IMR-90 (cell line): ENCODE measurements around the gene SNRPD2. TPM values are rescaled to one million over a fixed set of nuclear protein-coding genes. Genes with fewer than 3 reads are reported as not detected.
A peak's percentile ranks its signal among the peaks of the same experiment; 100 is the strongest.

ENCODE experiments used
- ATAC-seq: fragments of 200-7000 bp; cut with Tn5 transposase; 2 replicates; pipeline ENCODE4 v1.9.1; 2020; ENCODE audit warnings: low read depth, mild to moderate bottlenecking, moderate library complexity
- BruUV-seq: library from RNA; stranded (reverse); fragments of 400-500 nt; replicated peaks from 2 replicates; lab custom pipeline; 2021; lab: Mats Ljungman, UMichigan
- CTCF ChIA-PET: fragments of 300-600 bp; formaldehyde crosslinking; extraction: SDS; loops from one replicate; lab custom pipeline; 2021; ENCODE audit warnings: antibody characterized with exemption; lab: Yijun Ruan, JAX
- POLR2A ChIA-PET: fragments of 300-600 bp; sonication (Branson Sonifier 250); formaldehyde crosslinking; loops from one replicate; lab custom pipeline; 2022; ENCODE audit warnings: antibody characterized with exemption; ENCODE audit not compliant: unreplicated experiment; lab: Charles Lee
- DNase-seq: peaks from one replicate; pipeline ENCODE4 v3.0.0; 2013
- H2AFZ ChIP-seq: replicated peaks from 2 replicates; pipeline ENCODE3; 2013; ENCODE audit warnings: low read length, mild to moderate bottlenecking; ENCODE audit not compliant: poor library complexity
- H2AK5ac ChIP-seq: 2 replicates; pipeline ENCODE4 v1.6.1; 2013; ENCODE audit warnings: low read depth, low read length, inconsistent platforms
- H2AK9ac ChIP-seq: replicated peaks from 2 replicates; pipeline ENCODE3; 2013; ENCODE audit warnings: mild to moderate bottlenecking, low read depth, low read length, moderate library complexity; ENCODE audit not compliant: poor library complexity
- H2BK120ac ChIP-seq: 2 replicates; pipeline ENCODE4 v1.6.1; 2013; ENCODE audit warnings: low read depth, low read length, inconsistent platforms
- H2BK15ac ChIP-seq: 3 replicates; pipeline ENCODE4 v1.6.1; 2013; ENCODE audit warnings: low read depth, low read length, inconsistent platforms
- H2BK20ac ChIP-seq: 2 replicates; pipeline ENCODE4 v1.6.1; 2013; ENCODE audit warnings: low read depth, mild to moderate bottlenecking, inconsistent platforms, low read length, moderate library complexity
- H2BK5ac ChIP-seq: 2 replicates; pipeline ENCODE4 v1.6.1; 2013; ENCODE audit warnings: mild to moderate bottlenecking, low read depth, low read length, inconsistent platforms; ENCODE audit not compliant: poor library complexity, severe bottlenecking
- H3K14ac ChIP-seq: replicated peaks from 2 replicates; pipeline ENCODE4 v1.6.1; 2013; ENCODE audit warnings: low read depth, low read length, inconsistent platforms
- H3K18ac ChIP-seq: 2 replicates; pipeline ENCODE4 v1.6.1; 2013; ENCODE audit warnings: low read depth, low read length, control low read depth
- H3K23ac ChIP-seq: 2 replicates; pipeline ENCODE4 v1.6.1; 2013; ENCODE audit warnings: low read depth, low read length, inconsistent platforms
- H3K27ac ChIP-seq: 2 replicates; pipeline ENCODE4 v1.5.1; 2013; ENCODE audit warnings: mild to moderate bottlenecking, control low read depth, low read length; ENCODE audit not compliant: insufficient read depth
- H3K27me3 ChIP-seq: 2 replicates; pipeline ENCODE4 v1.6.1; 2013; ENCODE audit warnings: low read length; ENCODE audit not compliant: control insufficient read depth, insufficient read depth
- H3K36me3 ChIP-seq: 2 replicates; pipeline ENCODE4 v1.6.1; 2013; ENCODE audit warnings: low read length, mixed read lengths; ENCODE audit not compliant: control insufficient read depth, insufficient read depth
- H3K4ac ChIP-seq: 2 replicates; pipeline ENCODE4 v1.6.1; 2013; ENCODE audit warnings: low read depth, low read length, inconsistent platforms
- H3K4me1 ChIP-seq: 2 replicates; pipeline ENCODE4 v1.6.1; 2013; ENCODE audit warnings: low read length, mixed read lengths; ENCODE audit not compliant: control insufficient read depth, insufficient read depth
- H3K4me2 ChIP-seq: 2 replicates; pipeline ENCODE4 v1.6.1; 2013; ENCODE audit warnings: low read depth, mild to moderate bottlenecking, control low read depth, low read length, moderate library complexity
- H3K4me3 ChIP-seq: 2 replicates; pipeline ENCODE4 v1.5.1; 2013; ENCODE audit warnings: low read depth, mild to moderate bottlenecking, control low read depth, low read length, moderate library complexity; ENCODE audit not compliant: insufficient read depth
- H3K56ac ChIP-seq: 2 replicates; pipeline ENCODE4 v1.6.1; 2013; ENCODE audit warnings: low read length, inconsistent platforms; ENCODE audit not compliant: insufficient read depth; ENCODE audit errors: extremely low read depth
- H3K79me1 ChIP-seq, 2 experiments: 2 replicates each; pipeline ENCODE4 v1.6.1; 2013; ENCODE audit warnings: low read length in 2 of 2, inconsistent platforms in 1 of 2, low read depth in 1 of 2
- H3K9ac ChIP-seq: 2 replicates; pipeline ENCODE4 v1.6.1; 2013; ENCODE audit warnings: low read depth, low read length, control low read depth
- H3K9me1 ChIP-seq: 2 replicates; pipeline ENCODE4 v1.6.1; 2013; ENCODE audit warnings: low read length, inconsistent platforms; ENCODE audit not compliant: insufficient read depth
- H3K9me3 ChIP-seq: 2 replicates; pipeline ENCODE4 v1.6.1; 2013; ENCODE audit warnings: low read length; ENCODE audit not compliant: control insufficient read depth, insufficient read depth
- H4K20me1 ChIP-seq: 2 replicates; pipeline ENCODE4 v1.6.1; 2013; ENCODE audit warnings: low read length, inconsistent platforms; ENCODE audit not compliant: insufficient read depth
- H4K5ac ChIP-seq: 2 replicates; pipeline ENCODE4 v1.6.1; 2013; ENCODE audit warnings: mild to moderate bottlenecking, low read depth, low read length, control low read depth
- H4K8ac ChIP-seq, 2 experiments: 2 replicates each; pipeline ENCODE4 v1.6.1; 2013; ENCODE audit warnings: low read depth in 2 of 2, low read length in 2 of 2, control low read depth in 1 of 2, inconsistent platforms in 1 of 2
- H4K91ac ChIP-seq: 2 replicates; pipeline ENCODE4 v1.6.1; 2013; ENCODE audit warnings: low read depth, low read length, inconsistent platforms; ENCODE audit not compliant: insufficient read depth
- MAFK ChIP-seq: IDR thresholded peaks from 2 replicates; pipeline ENCODE4 v1.6.1; 2012; ENCODE audit warnings: low read depth, low read length, improper control_type of control experiment
- MXI1 ChIP-seq: IDR thresholded peaks from 2 replicates; pipeline ENCODE4 v1.6.1; 2012; ENCODE audit warnings: low read depth, mild to moderate bottlenecking, low read length, moderate library complexity, borderline replicate concordance
- RAD21 ChIP-seq: IDR thresholded peaks from 2 replicates; pipeline ENCODE4 v1.6.1; 2012; ENCODE audit warnings: low read length, improper control_type of control experiment
- RCOR1 ChIP-seq: IDR thresholded peaks from 2 replicates; pipeline ENCODE4 v1.6.1; 2012; ENCODE audit warnings: mild to moderate bottlenecking, low read length, improper control_type of control experiment; ENCODE audit not compliant: insufficient replicate concordance
- WGBS, 2 experiments: methylation state at CpG; one replicate each; pipeline versions ENCODE4 v1.1.5 to v1.1.7; 2013; ENCODE audit warnings: missing lambda C conversion rate in 2 of 2; ENCODE audit not compliant: insufficient read length in 1 of 2; ENCODE audit errors: extremely low coverage in 2 of 2; 5-methylcytosine and 5-hydroxymethylcytosine counted together
- dilution Hi-C: fragments of 300-500 bp; cut with HindIII; formaldehyde crosslinking; loops from one replicate; pipeline ENCODE4 v1.14.3; 2018; ENCODE audit warnings: low sequenced_read_pairs; ENCODE audit not compliant: unreplicated experiment
- in situ Hi-C: fragments of 300-500 bp; cut with MboI; formaldehyde crosslinking; loops from 3 replicates; pipeline ENCODE4 v1.14.3; 2019; ENCODE audit warnings: low sequenced_read_pairs, inconsistent platforms, mixed read lengths
- intact Hi-C: fragments of 100-400 bp; cut with micrococcal nuclease; formaldehyde crosslinking; loops from 2 replicates; pipeline ENCODE4 v1.10.0; 2022
- polyA plus RNA-seq, 3 experiments: library from polyadenylated mRNA; depleted of rRNA; stranded (reverse); fragments of >200 nt; gene quantifications; 2 replicates each; pipeline ENCODE4 v1.2.3, GENCODE V29; 2012; ENCODE audit warnings: low replicate concordance in 1 of 3
- total RNA-seq: library from RNA; depleted of rRNA; stranded (reverse); fragments of >200 nt; gene quantifications from 2 replicates; pipeline ENCODE4 v1.2.3, GENCODE V29; 2012

SNRPD2 gene
- total and polyA plus RNA-seq, 2 of the 4 experiments (the other 2 are of a cell fraction), result 587 to 877 TPM

GRCh38 chr19:45716359-45717130 lies 24.8 kb upstream of the SNRPD2 start:
- ChIA-PET CTCF (interaction anchor here (1.3 to 2.0 kb wide), 2 partner anchors 23 to 24 kb away, joined by 4 to 10 read pairs; partner anchors contain the start of genes QPCTL and SNRPD2), POLR2A (interaction anchor here (0.5 to 1.0 kb wide), 5 partner anchors 9 to 54 kb away, joined by 3 to 21 read pairs (median 4); partner anchors contain the start of gene FBXO46)
- Histone ChIP-seq H3K9me1 (no peaks in the 10 kb centered on the region), H2BK20ac (peak overlapping the region; percentile 70; the same call in 1 of the 2 replicates), H4K20me1 (no peaks in the 10 kb centered on the region), H3K36me3 (peaks cover 15% of the 10 kb centered on the region), H4K5ac (peak overlapping the region; percentile 60), H3K18ac (peak overlapping the region; percentile 44), H3K4me1 (peaks cover 7% of the 10 kb centered on the region), H3K4me2 (peak overlapping the region; percentile 91), H3K4ac (peak overlapping the region; percentile 97), H2BK120ac (peak overlapping the region; percentile 91), H3K27me3 (no peaks in the 10 kb centered on the region), H3K4me3 (peak overlapping the region; percentile 54), H4K8ac (peak overlapping the region; percentile 85 to 99), H2AFZ (peak overlapping the region; percentile 95), H3K23ac (peak overlapping the region; percentile 100), H3K14ac (peak overlapping the region; percentile 100), H3K79me1 (peaks cover 23 to 80% of the 10 kb centered on the region in 2 experiments), H2AK5ac (peak overlapping the region; percentile 98), H3K9me3 (no peaks in the 10 kb centered on the region), H3K27ac (peak overlapping the region; percentile 72), H4K91ac (peak overlapping the region; percentile 91), H3K9ac (peak overlapping the region; percentile 98), H2AK9ac (peak overlapping the region; percentile 98), H2BK5ac (peak overlapping the region; percentile 49), H3K56ac (peak overlapping the region; percentile 97), H2BK15ac (peak overlapping the region; percentile 95; the same call in 2 of the 3 replicates)
- in situ Hi-C loops (no loop called here), intact Hi-C loops (loop anchor here (1.0 kb wide), 1 partner anchor 54 kb away; no protein-coding TSS in a partner anchor), dilution Hi-C loops (no loop called here)
- WGBS, 2 experiments, result 0% methylated on average over 6 of the region's 24 CpGs; no CpG with 5 or more reads in 1 of the 2 experiments
- TF ChIP-seq MAFK (no peak), RAD21 (0 out of 2 replicates have a peak, but pooled peaks have one; percentile 8), RCOR1 (no peak), MXI1 (peak; percentile 81; the same call in 1 of the 2 replicates)
- ATAC-seq, result 0 out of 2 replicates have a peak, but pooled peaks have one; percentile 4
- TSS peak; percentile 44 for BruUV-seq
- no peak for DNase-seq
